ENCODE data around the gene PARS2.

DNA sequence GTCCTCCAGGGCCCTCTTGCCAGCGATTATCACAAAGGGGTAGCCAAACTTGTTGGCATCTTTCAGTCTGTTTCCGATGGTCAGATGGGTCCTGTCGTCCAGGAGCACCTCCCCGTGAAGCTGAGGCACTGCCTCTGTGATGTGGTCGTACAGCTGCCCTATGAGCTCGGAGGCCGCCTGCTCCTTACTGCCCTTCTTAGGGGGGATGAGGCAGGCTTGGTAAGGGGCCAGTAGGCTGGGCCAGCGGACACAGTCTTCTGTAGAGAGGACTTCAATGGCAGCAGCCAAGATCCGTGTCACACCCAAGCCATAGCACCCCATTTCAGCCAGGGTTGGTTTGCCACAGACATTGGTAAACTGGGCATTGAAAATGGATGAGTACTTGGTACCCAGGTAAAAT, 6.5 kb downstream of the PARS2 start:
- TF ChIP-seq EZH2 (IDR thresholded peaks at IDR 0.05) (no peak), SIN3A (IDR thresholded peaks at IDR 0.05; ENCODE audit: low read depth) (no peak), POLR2A (IDR thresholded peaks at IDR 0.05; ENCODE audit: borderline replicate concordance, extremely low read depth, insufficient read depth, insufficient read length) (no peak), SP1 (IDR thresholded peaks at IDR 0.05; ENCODE audit: low read depth) (no peak)
